Umbilical cord (tissue), 2 donors: ENCODE results near the gene IQGAP2. TPM values are rescaled to one million over a fixed set of nuclear protein-coding genes. Genes with fewer than 3 reads are reported as not detected.
A peak's percentile ranks its signal among the peaks of the same experiment; 100 is the strongest.

Source experiments
- DNase-seq: peaks from one replicate; pipeline ENCODE4 v3.0.0-alpha.2; 2015; ENCODE audit warnings: low spot score
- total RNA-seq: library from RNA; depleted of rRNA; stranded (reverse); fragments of >200 nt; gene quantifications from one replicate; pipeline ENCODE4 v1.2.3, GENCODE V29; 2014; ENCODE audit warnings: low replicate concordance; ENCODE audit not compliant: insufficient read depth

Gene IQGAP2
- total RNA-seq, 1 donor from 2014 or later, result 32.3 TPM

DNA sequence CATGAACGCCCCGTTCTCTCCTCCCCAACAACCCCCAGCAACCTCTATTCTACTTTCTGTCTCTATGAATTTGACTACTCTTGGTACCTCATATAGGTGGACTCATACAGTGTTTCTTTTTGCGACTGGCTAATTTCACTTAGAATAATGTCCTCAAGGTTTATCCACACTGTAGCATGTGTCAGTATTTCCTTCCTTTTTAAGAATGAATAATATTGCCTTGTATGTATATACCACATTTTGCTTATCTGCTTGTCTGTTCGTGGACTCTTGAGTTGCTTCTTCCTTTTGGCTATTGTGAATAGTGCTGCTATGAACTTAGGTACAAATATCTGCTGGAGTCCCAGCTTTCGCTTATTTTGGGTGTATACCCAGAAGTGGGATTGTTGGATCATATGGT is 42.7 kb downstream of the IQGAP2 start:
- no peak for DNase-seq

DNA sequence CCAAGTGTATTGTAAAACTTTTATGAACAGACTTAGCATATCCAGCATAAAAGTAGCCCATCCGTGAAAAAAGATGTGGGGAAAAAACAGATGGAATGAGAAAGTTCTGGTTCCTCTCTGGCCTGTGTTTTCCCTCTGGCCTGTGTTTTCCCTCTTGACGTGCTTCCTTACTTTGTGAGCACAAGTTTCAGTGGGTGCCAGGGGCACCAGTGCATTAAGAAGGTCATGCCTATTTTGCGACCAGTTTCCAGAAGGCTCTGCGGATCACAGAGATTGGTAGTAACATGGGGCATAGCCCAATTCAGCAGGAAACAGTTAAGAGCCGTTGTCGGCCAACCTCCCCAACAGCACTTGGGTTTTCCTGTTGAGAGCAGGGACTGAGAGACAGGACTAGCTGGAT is 43.7 kb downstream of the IQGAP2 start:
- no peak for DNase-seq

DNA sequence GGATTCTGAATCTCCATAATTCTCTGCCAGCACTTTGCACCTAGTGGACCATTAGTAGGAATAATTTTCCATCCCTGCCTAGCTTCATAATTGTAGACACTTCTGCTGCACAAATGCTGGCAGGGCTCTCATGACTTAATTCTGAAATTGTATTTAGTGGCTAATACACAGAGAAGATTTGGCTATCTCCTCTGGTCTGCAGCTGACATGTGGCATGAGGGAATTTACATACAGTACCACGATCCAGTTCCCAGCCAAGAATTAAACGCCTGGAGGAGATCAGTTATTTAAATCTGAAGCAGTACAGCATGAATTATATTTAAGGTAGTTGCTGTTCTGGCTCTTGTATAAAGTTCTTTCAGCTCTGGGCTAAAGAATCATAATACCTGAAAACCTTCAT is 46.5 kb downstream of the IQGAP2 start:
- DNase-seq, result no peak

DNA sequence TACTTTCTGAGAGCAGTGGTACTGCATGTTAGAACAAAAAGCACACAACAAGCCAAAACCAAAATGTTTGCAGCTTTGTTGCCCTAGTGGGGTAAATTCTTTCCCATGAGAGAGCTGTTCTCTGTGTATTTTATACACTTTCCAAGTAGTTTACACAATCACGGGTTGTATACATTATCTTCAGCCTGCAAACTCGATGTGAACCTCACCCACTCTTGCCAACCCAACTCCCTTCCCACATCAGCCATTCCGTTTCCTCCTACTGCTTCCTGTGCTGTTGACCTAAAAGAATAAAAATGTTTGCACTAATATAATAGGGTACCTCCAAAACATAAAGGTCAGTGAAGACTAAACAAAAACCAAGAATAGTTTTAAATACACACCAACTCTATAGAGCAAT is 47.0 kb downstream of the IQGAP2 start:
- no peak for DNase-seq

DNA sequence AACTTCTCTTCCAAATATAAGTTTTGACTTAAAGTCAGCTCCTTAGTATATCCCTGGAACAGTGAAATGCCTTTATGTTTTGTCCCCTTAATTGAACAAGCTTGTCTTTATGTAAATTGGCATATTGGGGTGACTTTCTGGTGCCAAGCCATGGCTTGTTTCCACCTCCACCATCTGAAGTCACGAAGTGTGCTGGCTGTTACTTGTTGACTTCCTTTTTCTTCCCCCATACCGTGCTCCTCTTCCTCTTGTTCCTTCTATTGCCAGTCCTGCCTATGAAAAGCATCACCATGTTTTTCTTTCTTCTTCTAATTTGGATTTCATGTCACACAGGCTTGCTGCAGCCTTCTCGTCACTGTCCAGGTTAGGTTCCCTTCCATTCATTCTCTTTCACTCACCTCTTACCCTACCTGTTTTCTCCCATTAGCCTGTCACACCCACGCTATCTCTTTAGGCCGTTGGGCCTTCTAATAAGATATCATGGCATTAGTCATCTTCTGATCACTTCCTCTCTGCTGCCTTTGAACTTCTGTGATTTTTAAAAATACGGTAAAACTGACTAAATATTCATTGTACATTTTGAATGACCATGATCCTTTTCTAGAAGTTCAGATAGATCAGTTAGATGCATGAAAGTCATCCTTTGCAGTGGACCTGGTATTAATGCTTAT is 48.1 kb downstream of the IQGAP2 start:
- DNase-seq, result no peak

DNA sequence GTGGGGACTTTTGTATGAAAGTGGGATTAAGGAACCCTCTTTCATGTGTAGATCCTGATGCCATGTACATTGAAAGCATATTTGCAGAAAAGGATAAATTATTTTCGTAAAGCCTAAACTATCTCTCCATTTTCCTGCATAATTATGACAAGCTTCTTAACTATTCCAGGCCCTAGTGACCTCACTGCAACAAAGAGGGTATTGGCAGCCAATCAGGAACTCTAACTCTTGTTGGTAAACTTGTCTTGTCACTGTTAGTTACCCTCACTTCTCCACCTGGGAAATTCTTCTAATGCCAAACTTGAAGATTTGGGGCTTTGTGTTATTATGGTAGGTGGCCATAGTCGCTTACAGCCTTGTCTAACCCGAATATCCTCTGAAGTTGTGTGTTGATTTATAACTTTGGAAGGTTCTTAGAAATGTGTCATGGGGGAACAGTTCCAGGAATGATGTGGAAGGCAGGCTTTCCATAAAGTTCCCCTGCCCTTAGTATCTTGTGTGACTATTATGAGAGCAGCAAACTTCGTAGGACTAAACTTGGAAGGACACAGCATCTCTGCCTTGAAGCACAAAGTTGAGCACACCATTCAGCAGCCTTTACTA is 52.5 kb downstream of the IQGAP2 start:
- no peak for DNase-seq

DNA sequence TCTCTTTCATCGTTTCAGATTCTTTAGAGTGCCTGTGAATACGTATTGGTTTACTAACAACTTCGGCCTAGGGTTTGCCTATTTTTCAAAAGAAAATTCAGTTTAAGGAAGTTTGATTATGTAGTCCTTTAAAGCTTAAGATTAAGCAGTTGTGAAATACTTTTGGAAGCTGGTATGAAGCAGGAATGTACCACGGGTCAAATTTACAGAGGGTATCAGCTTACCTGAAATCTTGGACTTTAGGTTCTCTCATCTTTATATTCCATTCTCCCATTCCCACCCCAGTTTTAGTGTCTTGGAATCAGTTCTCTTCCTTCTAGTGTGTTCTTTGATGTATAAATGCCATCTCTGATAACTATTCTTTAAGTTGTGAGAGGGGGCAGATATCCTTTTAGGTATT is 53.2 kb downstream of the IQGAP2 start:
- DNase-seq, result no peak

DNA sequence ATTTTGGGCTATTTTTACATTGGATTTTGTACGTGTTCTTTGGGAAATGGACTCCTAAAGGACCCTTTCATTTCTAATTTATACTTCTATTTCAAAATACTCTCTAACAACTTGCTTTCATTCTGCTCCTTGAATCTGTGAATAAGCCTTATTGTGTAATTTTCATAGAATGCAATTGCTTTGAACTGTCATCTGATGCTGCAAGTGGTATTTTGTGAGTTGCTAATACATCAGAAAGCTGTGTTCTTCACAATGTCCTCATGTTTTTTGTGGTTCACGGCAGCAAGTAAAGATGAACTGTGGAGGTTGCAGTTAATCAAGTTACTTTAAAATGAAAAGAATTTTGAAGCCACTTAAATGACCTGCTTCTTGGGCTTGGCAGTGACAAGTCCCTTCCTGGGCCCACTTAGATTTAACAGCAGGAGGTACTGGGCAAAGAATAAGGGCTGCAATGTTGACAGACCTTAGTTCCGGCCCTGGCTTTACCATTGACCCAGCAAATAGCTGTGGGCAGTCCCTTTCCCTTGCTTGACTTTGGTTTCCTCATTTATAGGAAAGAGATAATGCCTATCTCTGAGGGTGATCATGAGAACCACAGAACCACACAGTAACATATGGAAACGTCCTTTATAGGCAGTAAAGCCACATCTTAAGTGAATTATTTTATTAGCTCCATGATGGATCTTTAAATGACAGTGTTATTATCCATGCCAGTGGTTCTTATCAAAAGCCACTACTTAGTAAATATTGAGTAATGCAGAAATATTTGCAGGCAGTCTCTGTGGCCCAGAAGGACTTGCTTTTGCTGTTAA is 54.8 kb downstream of the IQGAP2 start:
- DNase-seq, result peak; percentile 75

DNA sequence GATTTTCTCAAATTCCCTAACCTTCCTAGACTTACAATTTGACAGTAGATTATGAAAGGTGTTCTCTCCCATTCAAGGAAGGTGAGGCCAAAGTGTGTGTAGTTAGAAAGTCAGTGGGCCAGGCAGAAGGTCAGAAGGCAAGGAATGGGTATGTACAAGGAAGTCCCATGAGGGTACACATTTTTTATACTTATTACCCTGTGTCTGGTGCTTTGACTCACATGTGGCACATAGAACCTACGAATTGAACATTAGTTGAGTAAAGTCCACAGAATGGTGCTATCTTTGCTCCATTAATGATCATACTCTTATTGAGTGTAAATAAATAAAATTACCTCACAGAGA is 55.4 kb downstream of the IQGAP2 start:
- no peak for DNase-seq

DNA sequence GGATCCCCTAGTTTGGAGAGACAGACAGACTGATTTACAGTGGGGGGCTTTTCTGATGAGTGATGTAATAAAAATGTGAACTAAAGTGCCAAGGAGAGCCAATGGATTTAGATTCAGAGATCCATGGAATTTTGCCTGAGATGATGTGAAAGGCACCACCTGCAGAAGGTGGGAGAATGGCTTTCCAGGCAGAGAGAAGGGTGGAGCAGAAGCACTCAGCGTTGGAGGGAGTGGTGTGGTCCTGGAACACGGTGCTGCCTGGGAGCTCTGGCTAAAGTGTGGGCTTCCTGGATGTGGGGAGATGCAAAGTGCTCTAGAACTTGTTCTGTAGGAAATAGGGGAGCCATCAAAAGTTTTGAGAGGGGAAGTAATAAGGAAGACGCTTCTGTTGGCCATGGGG is 57.0 kb downstream of the IQGAP2 start:
- no peak for DNase-seq

DNA sequence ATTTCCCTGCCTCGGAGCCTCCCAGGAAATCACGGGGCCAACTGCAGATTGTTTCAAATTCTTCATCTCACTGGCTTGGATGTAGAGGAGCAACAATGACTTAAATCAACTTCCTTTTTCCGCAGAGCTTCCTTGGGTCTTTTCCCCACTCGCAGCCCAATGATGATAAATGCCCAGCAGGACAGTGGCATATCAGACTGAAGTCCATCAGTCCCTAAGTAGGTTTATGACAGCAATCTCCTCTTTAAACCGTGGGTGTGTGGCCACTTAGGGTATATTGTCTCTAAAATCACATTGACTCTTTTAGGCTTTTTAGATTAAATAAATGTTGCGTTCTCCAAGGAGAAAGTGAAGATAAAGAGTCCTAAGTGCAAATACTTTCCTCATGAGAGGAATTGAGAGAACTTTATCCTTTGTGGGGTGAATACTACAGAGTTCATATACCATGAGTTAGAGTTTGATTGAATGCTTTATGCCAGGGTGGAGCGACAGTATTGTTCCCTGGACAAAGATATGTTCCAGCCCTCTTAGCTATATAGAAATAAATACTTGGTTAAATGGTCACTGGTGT is 59.1 kb downstream of the IQGAP2 start:
- no peak for DNase-seq

DNA sequence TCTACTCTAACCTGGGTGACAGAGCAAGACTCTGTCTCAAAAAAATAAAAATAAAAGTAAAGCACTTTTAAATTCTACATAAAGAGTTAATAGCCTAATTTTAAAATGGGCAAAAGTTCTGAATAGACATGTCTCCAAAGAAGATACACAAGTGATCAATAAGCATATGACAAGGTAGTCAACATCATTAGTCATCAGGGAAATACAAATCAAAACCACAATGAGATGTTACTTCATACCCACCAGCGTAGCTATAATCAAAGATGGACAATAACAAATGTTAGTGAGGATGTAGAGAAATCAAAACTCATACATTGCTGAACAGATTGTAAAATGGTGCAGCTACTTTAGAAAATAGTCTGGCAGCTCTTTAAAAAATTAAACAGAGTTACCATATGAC is 64.1 kb downstream of the IQGAP2 start:
- no peak for DNase-seq

DNA sequence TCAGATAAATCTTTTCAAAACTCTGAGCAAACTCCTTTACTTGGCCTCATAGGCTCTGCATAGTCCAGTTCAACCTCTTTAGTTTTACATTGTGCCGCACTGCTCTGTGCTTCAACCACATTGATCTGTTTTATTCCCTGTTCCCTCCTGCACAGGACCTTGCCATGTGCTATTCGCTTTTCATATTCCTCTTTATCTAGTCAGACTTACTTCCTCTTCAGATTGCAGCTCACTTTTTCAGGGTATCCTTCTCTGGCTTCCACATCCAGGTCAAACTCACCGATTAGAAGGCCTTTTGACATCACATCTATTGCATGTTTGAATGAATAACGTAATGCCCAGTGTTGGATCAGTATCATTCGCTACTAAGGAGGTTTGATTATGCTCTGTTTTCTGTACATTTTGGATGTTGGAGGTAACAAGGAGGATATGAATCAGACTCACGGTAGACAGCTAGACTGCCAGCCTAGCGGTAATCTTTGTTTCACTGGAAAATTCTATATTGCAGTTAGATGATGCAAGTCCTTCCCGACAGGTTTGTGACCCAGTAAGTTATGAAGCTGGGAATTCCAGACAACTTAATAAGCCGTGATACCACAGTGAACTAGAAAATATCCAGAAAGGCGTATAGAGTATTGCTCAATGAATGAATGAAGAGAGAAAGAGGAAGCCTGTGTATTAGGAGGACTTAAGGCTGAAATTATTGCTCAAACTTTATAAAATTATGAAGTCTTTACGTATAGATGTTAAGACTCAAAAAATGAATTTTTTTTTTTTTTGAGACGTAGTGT is 65.7 kb downstream of the IQGAP2 start:
- DNase-seq, result peak; percentile 51

DNA sequence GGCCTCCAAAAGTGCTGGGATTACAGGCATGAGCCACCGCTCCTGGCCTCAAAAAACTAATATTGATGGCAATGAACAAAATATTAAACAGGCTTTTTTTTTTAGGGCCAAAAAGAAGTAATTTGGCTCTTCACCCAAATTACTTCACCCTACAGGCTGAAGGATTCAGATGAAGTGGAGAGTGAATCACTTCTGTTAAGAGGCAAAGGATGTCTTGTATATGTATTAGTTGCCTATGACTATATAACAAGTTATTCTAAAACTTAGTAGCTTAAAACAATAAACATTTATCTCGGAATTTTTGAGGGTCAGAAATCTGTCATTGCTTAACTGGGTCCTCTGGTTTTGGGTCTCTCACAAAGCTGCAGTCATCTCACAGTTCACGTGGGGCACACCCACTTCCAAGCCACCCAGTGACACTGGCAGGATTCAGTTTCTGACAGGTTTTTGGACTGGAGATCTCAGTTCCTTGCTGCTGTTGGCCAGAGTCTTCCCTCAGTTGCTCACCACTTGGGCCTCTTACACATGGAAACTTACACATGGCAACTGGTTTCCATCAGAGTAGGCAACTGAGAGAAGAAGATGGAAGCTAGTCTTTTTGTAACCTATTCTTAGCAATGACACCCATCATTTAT is 66.7 kb downstream of the IQGAP2 start:
- DNase-seq, result no peak

DNA sequence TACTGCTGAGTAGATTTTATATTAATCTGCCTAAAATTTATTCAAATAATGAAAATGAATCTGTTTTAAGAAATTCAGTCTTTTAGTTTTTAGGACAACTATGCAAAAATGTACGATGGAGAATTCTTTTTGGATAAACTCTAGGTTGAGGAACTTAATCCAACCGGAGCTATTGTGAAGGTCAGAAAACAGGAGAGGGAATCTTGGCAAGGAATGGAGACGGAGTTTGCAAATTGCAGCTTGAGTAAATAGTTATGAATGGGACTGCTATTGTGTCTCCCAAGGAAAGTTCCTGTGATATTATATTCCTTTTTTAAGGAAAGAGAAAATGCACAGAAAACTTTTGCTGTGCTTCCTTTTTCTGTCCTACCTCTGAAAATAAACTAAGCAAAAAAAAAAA is 67.9 kb downstream of the IQGAP2 start:
- no peak for DNase-seq

DNA sequence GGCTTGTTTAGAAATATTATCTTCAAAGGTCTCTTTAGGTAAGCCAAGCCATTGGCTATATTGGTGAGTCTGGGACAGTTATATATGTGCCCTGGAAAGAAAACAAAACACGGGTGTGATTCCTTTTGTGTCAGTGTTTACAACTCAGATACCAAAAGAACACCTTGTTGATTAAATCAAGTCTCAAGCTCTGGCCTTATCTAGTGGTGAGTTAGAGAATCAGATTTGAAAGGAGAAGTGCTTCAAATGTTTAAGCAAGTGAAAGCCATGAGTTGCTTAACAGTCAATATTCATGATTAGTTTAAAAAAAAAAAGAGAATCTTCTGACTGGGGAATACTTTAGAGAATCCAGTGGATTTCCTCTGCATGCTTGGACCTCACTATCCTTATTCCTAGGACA is 68.3 kb downstream of the IQGAP2 start:
- DNase-seq, result no peak

DNA sequence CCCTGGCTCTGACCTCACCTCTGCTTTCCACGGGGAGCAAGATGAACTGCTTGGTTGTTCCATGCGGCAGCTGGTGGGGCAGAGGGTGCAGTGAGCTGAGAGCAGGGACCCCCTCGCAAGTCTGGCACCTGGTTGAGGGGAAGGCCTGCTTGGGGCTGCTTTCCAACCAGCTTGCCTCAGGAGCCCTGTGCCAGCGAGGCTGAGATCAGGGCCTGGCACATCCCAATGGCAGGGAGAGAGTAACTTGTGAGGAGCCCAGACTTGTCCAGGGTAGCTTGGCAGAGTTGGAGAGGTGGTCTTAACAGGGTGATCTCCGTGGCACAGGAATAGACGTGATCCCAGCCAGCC is 68.9 kb downstream of the IQGAP2 start:
- DNase-seq, result no peak

DNA sequence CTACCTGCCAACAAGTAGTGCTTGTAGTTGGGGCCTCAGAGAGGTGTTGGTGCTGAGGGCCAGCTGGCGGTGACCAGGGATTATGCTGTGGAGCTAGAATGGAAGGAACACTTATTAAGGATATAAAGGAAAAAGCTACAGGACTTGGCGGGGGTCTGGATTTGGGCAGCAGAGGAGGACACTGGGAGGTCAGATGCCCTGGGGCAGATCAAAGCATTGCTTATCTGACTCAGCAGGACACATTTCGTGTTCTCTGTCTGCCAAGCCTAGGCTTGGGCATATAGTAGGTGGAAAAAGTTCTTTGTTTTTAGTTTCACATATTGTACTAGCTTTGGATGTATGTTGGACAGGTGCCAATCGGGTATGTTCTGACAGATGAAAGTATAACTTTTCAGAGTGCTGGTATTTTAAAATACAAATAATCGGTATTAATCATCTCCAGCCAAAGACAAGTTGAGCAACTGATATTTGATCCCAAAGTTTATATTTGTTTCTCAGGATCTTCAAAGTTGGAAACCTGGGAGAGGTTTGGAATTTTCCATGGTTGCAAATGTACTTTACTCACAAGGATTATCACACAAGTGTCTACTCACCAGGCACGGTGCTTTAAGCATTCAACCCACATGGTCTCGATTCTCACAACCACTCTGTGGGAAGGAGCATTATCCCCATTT is 69.4 kb downstream of the IQGAP2 start:
- no peak for DNase-seq

DNA sequence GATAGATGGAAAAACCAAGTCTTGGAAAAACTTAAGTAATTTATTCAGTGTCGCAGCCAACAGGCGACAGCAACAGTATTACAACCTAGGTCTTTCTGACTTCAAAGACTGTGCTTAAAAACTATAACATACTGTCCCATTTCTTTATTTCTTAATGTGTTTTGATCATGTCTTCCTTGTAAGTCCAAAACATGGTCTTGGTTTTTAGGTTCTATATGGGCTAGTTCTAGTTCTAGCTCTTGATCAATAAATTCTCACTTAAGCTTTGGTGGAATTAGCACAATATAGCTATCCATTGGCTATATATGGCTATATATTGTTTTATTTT is 69.9 kb downstream of the IQGAP2 start:
- DNase-seq, result no peak

DNA sequence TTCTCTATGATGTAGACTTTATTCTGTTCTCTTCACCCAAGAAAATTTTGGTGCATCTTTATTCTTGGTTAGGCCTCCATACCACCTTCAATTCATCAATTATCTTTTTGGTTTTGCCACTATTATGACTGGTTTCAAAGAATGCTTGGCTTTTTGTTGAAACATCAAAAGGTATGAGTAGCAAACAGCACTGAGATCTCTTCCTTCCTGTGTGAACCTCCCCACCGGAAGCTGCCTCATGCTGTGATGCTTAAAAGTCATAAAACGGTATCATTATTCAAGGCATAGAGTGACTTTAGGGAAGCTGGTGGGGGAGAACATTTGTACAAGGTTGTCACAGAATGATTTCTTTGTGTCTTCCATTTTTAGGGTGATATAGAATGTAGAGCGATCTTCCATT is 70.6 kb downstream of the IQGAP2 start:
- no peak for DNase-seq

DNA sequence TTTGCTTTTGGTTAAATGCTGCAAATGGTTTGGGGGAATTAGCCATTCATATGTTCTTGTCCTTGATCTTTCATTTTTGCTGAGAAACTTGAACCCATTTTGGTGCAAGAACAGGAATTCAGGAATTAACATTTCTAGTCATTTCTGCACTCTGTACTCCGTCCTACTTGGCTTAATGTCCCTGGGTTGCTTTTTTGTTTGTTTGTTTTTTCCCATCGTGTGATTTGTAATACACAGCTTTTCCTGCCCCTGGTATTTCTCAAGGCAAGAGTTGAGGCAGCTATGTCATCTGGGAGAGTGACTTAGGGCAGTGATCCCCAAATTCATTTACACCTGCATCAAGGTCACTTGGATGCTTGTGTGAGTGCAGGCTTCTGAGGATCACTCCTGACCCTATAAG is 71.3 kb downstream of the IQGAP2 start:
- no peak for DNase-seq
